Activated naive CD8-positive, alpha-beta T cell (primary cell): ENCODE measurements around the gene P3H2.
"Not testable (repeated sequence)": the region's sequence is repeated elsewhere in the genome, so short reads cannot be mapped to it uniquely, and the experiment has no call there.

Experiments
- H3K27ac Mint-ChIP-seq: one replicate; pipeline ENCODE4 v1.8.0; 2021; ENCODE audit warnings: mixed read lengths
- H3K27me3 Mint-ChIP-seq: one replicate; pipeline ENCODE4 v1.8.0; 2021; ENCODE audit warnings: mixed read lengths
- H3K36me3 Mint-ChIP-seq: one replicate; pipeline ENCODE4 v1.8.0; 2021; ENCODE audit warnings: mixed read lengths
- H3K4me1 Mint-ChIP-seq: one replicate; pipeline ENCODE4 v1.8.0; 2021; ENCODE audit warnings: low read depth, mixed read lengths
- H3K4me3 Mint-ChIP-seq: one replicate; pipeline ENCODE4 v1.8.0; 2021; ENCODE audit warnings: mild to moderate bottlenecking, mixed read lengths
- H3K9me3 Mint-ChIP-seq: one replicate; pipeline ENCODE4 v1.8.0; 2021; ENCODE audit warnings: low read depth, mixed read lengths

The P3H2 gene

DNA sequence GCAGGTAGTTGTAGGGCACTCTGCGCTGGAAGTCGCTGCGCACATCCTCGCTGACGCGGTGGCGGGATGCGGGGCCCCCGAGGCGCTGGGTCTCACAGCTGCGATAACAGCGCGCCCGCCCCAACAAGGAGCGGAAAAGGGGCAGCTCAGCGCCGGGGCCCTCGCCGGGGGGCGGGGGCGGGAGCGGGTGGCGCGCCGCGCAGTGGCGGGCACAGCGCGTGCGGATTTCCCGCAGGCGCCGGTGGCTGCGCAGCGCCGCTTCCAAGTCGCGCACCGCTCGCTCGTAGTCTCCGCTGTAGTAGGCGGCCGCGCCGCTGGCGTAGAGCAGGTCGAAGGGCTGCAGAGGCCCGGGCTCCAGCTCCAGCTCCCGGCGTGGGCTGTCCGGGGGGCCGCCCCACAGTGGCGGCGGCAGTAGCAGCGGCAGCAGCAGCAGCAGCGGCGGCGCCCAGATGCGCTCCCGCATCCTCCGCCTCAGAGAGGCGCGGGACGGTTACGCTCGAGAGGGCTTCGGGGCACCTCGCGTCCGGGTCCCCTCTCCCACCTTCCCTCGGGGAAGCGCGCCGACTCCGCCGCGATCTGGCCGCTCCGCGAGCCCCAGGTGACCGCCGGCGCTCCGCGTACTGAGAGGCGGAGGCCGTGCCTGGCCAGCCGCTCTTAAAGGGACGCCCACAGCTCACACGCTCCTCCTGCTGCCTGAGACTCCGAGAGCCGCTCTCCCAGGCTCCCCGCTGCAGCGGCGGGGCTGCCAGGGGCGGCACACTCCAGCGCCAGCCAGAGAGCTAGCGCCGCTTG, at the start of gene P3H2:
Gene P3H2, minus strand, starts transcription at position 629 of the 792 bp plus-strand sequence. Its CDS starts 166 bp downstream, at position 463.
- Mint-ChIP-seq H3K4me1 (peaks cover 6% of the 10 kb centered on the region), H3K27ac (no peak within 1 kb of the TSS), H3K27me3 (peaks cover 30% of the 10 kb centered on the region), H3K9me3 (no peaks in the 10 kb centered on the region), H3K4me3 (peak within 1 kb of the TSS; percentile 83), H3K36me3 (no peaks in the 10 kb centered on the region)

- Mint-ChIP-seq H3K36me3 (peaks cover 2% of the 10 kb centered on the region), H3K4me3 (peak overlapping the region; percentile 76), H3K4me1 (peaks cover 14% of the 10 kb centered on the region), H3K9me3 (no peaks in the 10 kb centered on the region), H3K27me3 (peaks cover 2% of the 10 kb centered on the region), H3K27ac (no peak overlapping the region)
These were observed 49.2 kb upstream of the P3H2 start for GRCh38 chr3:190169877-190170276.

DNA sequence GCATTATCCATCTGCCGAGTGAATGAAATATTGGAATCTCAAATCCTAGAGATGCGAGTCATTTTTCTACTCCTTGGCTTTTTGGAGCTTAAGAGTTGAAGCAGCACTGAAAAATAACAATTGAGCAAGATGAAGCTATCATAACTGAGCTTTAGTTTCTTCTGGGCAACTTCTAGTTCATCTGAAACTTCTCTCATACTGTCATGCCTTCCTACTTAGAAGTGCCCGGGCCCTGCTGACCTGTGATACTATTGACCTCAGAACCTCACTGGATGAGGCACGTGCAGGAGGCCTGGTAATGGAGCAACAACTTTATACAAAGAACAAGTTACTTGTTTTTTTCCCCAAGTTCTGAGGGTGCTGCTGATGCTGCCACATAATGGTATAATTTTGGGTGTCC, 48.5 kb upstream of the P3H2 start:
- Mint-ChIP-seq H3K27ac (no peak overlapping the region), H3K4me3 (peak overlapping the region; percentile 76), H3K9me3 (no peaks in the 10 kb centered on the region), H3K4me1 (peaks cover 14% of the 10 kb centered on the region), H3K27me3 (peaks cover 2% of the 10 kb centered on the region), H3K36me3 (peaks cover 2% of the 10 kb centered on the region)

DNA sequence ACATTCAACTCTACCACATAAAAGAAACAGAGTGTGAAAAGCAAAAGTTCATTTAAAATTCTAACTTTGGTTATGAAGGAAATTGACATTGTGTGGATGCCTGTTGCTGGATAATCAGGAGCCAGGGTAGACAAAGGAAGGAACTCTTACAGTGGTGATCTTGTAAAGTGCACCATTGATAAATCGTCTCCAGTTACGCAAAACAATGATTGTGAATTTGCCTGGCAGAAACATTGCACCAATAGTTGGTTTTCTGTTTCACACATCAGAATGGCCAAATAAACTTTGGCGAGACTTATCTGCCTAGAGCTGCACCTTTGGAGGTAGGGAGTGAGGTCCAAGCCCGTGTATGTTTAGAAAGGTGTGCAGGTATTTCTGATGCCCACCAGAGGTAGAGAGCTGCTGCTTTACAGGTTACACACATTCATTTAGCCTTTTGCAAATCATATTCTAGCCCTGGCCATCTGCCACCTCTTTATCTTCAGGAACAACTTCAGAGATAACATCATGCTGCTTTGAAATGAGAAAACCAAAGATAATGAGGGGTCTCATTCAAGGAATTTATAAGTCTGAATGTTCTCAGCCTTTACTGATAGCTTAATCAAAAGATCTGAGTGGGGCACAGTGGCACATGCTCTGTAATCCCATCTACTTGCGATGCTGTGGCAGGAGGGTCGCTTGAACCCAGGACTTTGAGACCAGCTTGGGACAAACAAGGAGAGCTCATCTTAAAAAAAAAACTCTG, 47.4 kb upstream of the P3H2 start:
- no peak overlapping the region for H3K27ac Mint-ChIP-seq
- H3K9me3 Mint-ChIP-seq, result no peaks in the 10 kb centered on the region
- H3K4me1 Mint-ChIP-seq, result peaks cover 14% of the 10 kb centered on the region
- H3K4me3 Mint-ChIP-seq, result no peak overlapping the region
- peaks cover 2% of the 10 kb centered on the region for H3K36me3 Mint-ChIP-seq
- H3K27me3 Mint-ChIP-seq, result peaks cover 2% of the 10 kb centered on the region

DNA sequence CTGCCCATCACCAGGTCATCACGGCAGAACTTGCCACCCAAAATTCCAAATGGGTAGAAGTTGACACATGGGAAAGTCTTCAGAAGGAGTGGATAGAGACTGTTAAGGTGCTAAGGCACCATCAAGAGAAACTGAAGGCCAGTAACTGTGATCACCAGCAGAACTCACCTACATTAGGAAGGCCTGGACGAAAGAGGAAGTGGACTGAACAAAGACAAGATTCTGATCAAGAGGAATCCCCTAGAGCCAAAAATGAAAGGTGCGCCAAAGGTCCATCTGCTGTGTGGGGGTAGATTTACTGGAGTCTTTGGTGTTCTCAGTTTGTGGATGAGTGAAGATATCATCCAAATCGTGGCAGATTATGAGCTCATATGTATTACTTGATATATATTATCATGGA, 46.3 kb upstream of the P3H2 start:
- H3K36me3 Mint-ChIP-seq, result peaks cover 2% of the 10 kb centered on the region

GRCh38 chr3:190165253-190165652, 44.6 kb upstream of the P3H2 start:
- Mint-ChIP-seq H3K9me3 (no peaks in the 10 kb centered on the region), H3K36me3 (no peaks in the 10 kb centered on the region), H3K4me3 (no peak overlapping the region), H3K27me3 (no peaks in the 10 kb centered on the region), H3K27ac (no peak overlapping the region), H3K4me1 (peaks cover 12% of the 10 kb centered on the region)

More for the DNA sequence above, 46.3 kb upstream of the P3H2 start:
- no peak overlapping the region for H3K27ac Mint-ChIP-seq
- H3K27me3 Mint-ChIP-seq, result peaks cover 2% of the 10 kb centered on the region
- H3K4me3 Mint-ChIP-seq, result no peak overlapping the region
- H3K4me1 Mint-ChIP-seq, result peaks cover 14% of the 10 kb centered on the region
- H3K9me3 Mint-ChIP-seq, result no peaks in the 10 kb centered on the region

DNA sequence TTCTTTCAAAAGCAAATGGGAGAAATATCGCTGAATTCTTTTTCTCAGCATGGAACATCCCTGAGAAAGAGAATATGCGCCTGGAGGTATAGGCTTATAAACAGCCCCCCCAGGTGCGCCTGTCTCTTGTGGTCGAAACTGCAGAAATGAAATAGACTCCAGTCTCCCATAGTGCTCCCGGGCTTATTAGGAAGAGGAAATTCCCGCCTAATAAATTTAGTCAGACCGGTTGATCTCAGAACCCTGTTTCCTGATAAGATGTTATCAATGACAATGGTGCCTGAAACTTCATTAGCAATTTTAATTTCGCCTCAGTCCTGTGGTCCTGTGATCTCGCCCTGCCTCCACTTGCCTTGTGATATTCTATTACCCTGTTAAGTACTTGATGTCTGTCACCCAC, 41.3 kb upstream of the P3H2 start:
- not testable (repeated sequence) for H3K36me3 Mint-ChIP-seq, H3K27ac Mint-ChIP-seq, H3K4me3 Mint-ChIP-seq

GRCh38 chr3:190159902-190160435, 39.3 kb upstream of the P3H2 start:
- H3K36me3 Mint-ChIP-seq, result no peaks in the 10 kb centered on the region

More for the DNA sequence above, 41.3 kb upstream of the P3H2 start:
- H3K9me3 Mint-ChIP-seq, H3K27me3 Mint-ChIP-seq, H3K4me1 Mint-ChIP-seq: not testable (repeated sequence)

DNA sequence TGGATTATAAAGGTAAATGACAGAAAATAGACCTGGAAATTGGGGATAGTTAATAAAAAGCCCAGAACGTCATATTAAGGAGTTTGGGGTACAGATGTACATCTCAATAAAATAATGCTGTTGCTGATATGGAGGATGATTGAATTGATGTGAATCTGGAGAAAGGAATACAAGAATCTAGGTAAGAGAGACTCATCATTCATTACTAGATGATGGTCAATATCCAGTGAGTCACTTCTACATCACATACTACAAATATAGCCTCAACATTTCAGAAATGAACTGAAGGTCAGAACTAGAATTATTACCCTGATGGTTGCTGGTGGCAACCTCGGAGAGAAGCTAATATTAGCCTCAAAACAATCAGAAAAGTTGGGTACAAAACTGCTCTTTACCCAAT, 37.6 kb upstream of the P3H2 start:
- Mint-ChIP-seq H3K36me3 (no peaks in the 10 kb centered on the region), H3K27me3 (no peaks in the 10 kb centered on the region), H3K27ac (no peak overlapping the region), H3K4me1 (no peaks in the 10 kb centered on the region), H3K9me3 (no peaks in the 10 kb centered on the region), H3K4me3 (no peak overlapping the region)

More at GRCh38 chr3:190159902-190160435, 39.3 kb upstream of the P3H2 start:
- Mint-ChIP-seq H3K4me1 (no peaks in the 10 kb centered on the region), H3K9me3 (no peaks in the 10 kb centered on the region), H3K4me3 (no peak overlapping the region), H3K27me3 (no peaks in the 10 kb centered on the region), H3K27ac (no peak overlapping the region)

DNA sequence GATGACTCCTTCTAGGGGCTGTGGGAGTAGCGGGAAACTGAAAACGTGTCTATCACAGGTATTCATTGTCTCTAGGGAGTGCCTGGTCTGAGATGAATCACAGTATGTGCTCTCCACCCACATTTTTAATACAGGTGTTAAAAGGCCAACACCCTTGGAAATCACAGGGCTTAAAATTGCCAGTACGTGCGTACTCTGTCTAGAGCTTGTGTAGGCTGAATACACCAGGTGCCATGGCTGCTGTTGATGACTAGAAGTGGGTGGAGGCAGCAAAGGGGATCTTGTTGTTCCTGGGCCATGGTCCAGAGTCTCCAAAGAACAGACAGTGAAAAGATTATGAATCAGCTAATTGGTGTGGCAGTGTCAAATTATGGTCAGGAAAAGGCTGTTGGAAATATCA, 35.1 kb upstream of the P3H2 start:
- no peak overlapping the region for H3K27ac Mint-ChIP-seq
- H3K4me3 Mint-ChIP-seq, result no peak overlapping the region

GRCh38 chr3:190150681-190151080, 30.0 kb upstream of the P3H2 start:
- Mint-ChIP-seq H3K9me3 (no peaks in the 10 kb centered on the region), H3K4me3 (no peak overlapping the region), H3K27ac (no peak overlapping the region), H3K4me1 (no peaks in the 10 kb centered on the region), H3K27me3 (no peaks in the 10 kb centered on the region), H3K36me3 (no peaks in the 10 kb centered on the region)

More for the DNA sequence above, 35.1 kb upstream of the P3H2 start:
- no peaks in the 10 kb centered on the region for H3K9me3 Mint-ChIP-seq
- H3K36me3 Mint-ChIP-seq, result no peaks in the 10 kb centered on the region
- no peaks in the 10 kb centered on the region for H3K27me3 Mint-ChIP-seq
- H3K4me1 Mint-ChIP-seq, result no peaks in the 10 kb centered on the region

DNA sequence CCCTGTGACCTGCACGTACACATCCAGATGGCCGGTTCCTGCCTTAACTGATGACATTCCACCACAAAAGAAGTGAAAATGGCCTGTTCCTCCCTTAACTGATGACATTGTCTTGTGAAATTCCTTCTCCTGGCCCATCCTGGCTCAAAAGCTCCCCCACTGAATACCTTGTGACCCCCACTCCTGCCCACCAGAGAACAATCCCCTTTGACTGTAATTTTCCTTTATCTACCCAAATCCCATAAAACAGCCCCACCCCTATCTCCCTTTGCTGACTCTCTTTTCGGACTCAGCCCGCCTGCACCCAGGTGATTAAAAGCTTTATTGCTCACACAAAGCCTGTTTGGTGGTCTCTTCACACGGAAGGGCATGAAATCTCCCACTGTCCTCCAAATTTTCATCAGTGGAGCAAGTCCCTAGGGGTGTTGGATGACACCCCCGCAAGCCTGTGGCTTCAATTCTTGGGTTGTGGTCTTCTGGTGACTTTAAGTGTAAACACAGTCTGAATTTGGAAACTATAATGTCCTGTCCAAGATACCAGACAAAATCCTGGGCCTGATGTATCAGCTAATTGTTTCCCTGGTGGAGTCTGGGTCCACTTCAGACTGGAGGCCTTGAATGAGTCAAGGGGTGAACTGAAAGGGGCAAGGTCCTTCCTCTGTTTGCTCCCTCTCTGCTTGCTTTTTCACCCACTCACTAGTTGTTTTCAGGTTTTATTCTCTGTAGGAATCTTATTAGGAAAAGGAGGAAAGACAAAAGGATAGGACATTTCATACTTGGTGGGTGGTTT, 29.3 kb upstream of the P3H2 start:
- H3K4me1 Mint-ChIP-seq, H3K27ac Mint-ChIP-seq, H3K4me3 Mint-ChIP-seq, H3K9me3 Mint-ChIP-seq, H3K27me3 Mint-ChIP-seq, H3K36me3 Mint-ChIP-seq: not testable (repeated sequence)

DNA sequence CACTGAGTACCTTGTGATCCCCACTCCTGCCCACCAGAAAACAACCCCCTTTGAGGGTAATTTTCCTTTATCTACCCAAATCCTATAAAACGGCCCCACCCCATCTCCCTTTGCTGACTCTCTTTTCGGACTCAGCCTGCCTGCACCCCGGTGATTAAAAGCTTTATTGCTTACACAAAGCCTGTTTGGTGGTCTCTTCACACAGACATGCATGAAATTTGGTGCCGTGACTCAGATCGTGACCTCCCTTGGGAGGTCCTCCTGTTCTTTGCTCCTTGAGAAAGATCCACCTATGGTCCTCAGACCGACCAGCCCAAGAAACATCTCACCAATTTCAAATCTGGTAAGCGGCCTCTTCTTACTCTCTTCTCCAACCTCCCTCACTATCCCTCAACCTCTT, 24.1 kb upstream of the P3H2 start:
- not testable (repeated sequence) for H3K27ac Mint-ChIP-seq, H3K36me3 Mint-ChIP-seq, H3K9me3 Mint-ChIP-seq, H3K27me3 Mint-ChIP-seq, H3K4me3 Mint-ChIP-seq, H3K4me1 Mint-ChIP-seq

DNA sequence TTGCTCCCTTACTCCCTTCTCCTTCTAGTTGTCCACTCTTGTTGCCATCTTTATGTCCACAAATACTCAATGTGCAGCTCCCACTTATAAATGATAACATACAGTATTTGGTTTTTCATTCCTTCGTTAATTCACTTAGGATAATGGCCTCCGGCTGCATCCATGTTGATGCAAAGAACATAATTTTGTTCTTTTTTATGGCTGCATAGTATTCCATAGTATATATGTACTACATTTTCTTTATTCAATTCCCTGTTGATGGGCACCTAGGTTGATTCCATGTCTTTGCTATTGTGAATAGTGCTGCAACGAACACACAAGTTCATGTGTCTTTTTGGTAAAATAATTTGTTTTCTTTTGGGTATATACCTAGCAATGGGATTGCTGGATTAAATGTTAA, 21.3 kb upstream of the P3H2 start:
- no peaks in the 10 kb centered on the region for H3K4me1 Mint-ChIP-seq
- H3K27ac Mint-ChIP-seq, result no peak overlapping the region

DNA sequence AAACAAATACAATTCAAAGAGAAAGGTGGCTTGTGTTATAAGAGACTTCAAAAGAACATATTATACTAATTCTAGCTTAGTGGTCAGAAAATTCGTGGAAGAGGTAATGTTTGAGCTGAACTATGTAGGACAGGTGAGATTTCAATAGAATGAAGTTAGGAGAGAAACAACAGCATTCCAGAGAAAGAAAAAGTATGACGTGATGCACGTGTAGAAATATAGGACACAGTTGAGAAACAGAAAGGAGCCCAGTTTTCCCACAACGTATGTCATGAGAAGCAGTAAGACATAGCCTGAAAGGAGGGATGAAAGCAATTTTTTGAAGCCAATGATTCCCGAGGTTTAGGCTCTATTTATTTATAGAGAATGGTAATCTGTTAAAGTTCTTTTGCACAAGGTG, 18.7 kb upstream of the P3H2 start:
- Mint-ChIP-seq H3K27me3 (peaks cover 6% of the 10 kb centered on the region), H3K4me1 (no peaks in the 10 kb centered on the region), H3K4me3 (no peak overlapping the region), H3K27ac (no peak overlapping the region), H3K9me3 (no peaks in the 10 kb centered on the region), H3K36me3 (no peaks in the 10 kb centered on the region)

More for the DNA sequence above, 21.3 kb upstream of the P3H2 start:
- H3K4me3 Mint-ChIP-seq, result no peak overlapping the region
- no peaks in the 10 kb centered on the region for H3K9me3 Mint-ChIP-seq
- no peaks in the 10 kb centered on the region for H3K27me3 Mint-ChIP-seq
- H3K36me3 Mint-ChIP-seq, result no peaks in the 10 kb centered on the region
